ENCODE measurements around the gene TRUB1. TPM values are rescaled to one million over a fixed set of nuclear protein-coding genes. Genes with fewer than 3 reads are reported as not detected.

TRUB1 gene
- total and polyA plus RNA-seq, 8 donors: 2.5 to 9.2 (median 6.5) TPM

DNA sequence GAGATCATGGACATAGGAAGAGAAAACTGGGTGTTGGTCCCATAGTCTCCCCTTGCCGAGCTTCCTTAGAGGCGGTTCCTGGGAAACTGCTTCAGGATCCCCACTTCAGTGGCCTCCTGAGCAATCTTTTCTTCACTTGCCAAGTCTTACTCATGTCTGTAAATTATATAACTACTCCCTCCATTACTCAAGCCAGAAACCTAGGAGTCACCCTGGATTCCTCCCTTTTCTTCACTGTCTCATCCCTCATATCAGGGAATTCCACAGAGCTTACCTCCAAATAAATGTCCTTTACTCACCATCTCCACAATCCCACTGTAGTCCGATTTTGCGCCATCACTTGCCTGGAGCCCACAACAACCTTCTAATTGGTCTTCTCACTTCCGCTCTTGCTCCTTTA is 29.1 kb upstream of the TRUB1 start:
- WGBS, 2 donors: 96% methylated on average over 5 of the region's 5 CpGs
- intact Hi-C loops (cut with DNase I): no loop called here
- ATAC-seq (no peak), FAIRE-seq (no peak), DNase-seq (no peak)
- H3K9me3 ChIP-seq: no peaks in the 10 kb centered on the region
- no peaks in the 10 kb centered on the region for H3K4me1 ChIP-seq
- H3K27me3 ChIP-seq: no peaks in the 10 kb centered on the region
- no peak overlapping the region for H3K27ac ChIP-seq
- no peaks in the 10 kb centered on the region for H3K36me3 ChIP-seq
- no peak overlapping the region for H3K4me3 ChIP-seq
- TF ChIP-seq, protein P1, sequence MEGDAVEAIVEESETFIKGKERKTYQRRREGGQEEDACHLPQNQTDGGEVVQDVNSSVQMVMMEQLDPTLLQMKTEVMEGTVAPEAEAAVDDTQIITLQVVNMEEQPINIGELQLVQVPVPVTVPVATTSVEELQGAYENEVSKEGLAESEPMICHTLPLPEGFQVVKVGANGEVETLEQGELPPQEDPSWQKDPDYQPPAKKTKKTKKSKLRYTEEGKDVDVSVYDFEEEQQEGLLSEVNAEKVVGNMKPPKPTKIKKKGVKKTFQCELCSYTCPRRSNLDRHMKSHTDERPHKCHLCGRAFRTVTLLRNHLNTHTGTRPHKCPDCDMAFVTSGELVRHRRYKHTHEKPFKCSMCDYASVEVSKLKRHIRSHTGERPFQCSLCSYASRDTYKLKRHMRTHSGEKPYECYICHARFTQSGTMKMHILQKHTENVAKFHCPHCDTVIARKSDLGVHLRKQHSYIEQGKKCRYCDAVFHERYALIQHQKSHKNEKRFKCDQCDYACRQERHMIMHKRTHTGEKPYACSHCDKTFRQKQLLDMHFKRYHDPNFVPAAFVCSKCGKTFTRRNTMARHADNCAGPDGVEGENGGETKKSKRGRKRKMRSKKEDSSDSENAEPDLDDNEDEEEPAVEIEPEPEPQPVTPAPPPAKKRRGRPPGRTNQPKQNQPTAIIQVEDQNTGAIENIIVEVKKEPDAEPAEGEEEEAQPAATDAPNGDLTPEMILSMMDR (IDR thresholded peaks at IDR 0.05): no peak

DNA sequence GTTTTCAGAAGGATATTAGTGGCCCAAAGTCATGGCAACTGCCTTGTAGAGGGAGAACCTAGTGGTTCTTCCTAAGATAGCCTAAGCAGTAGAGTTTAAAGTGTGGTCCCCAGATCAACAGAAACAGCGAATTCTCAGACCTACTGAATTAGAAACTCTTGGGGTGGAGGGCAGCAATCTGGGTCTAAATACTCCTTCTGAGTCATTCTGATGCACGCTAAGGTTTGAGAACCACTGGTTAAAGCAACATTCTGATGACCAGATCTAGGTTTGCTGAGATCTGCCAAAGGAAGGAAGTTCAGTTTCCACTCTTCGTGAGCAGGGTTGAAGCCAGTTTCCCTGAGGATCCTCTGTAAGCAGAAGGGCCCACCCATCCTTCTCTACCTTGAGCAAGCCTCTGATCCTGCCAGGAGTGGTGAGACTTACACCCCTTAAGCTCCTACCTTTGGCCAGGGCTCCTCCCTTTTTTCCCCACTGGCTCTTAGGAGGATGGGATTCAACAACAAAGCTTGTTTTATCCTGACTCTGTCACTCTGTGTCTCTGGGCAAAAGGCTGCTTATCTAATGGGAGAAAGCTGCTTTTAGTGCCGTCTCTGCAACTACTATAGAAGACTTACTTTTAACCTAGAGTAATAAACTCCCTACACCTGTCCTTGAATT is 26.8 kb upstream of the TRUB1 start:
- H3K4me1 ChIP-seq: no peaks in the 10 kb centered on the region
- H3K36me3 ChIP-seq: no peaks in the 10 kb centered on the region
- 89 to 90% methylated on average over 4 of the region's 4 CpGs for WGBS, 2 donors
- DNase-seq (no peak), ATAC-seq (no peak), FAIRE-seq (no peak)
- H3K27ac ChIP-seq: no peak overlapping the region
- no peaks in the 10 kb centered on the region for H3K27me3 ChIP-seq
- no peak overlapping the region for H3K4me3 ChIP-seq
- no peaks in the 10 kb centered on the region for H3K9me3 ChIP-seq
- intact Hi-C loops (cut with DNase I): no loop called here
- TF ChIP-seq, protein P1 (IDR thresholded peaks at IDR 0.05): no peak

DNA sequence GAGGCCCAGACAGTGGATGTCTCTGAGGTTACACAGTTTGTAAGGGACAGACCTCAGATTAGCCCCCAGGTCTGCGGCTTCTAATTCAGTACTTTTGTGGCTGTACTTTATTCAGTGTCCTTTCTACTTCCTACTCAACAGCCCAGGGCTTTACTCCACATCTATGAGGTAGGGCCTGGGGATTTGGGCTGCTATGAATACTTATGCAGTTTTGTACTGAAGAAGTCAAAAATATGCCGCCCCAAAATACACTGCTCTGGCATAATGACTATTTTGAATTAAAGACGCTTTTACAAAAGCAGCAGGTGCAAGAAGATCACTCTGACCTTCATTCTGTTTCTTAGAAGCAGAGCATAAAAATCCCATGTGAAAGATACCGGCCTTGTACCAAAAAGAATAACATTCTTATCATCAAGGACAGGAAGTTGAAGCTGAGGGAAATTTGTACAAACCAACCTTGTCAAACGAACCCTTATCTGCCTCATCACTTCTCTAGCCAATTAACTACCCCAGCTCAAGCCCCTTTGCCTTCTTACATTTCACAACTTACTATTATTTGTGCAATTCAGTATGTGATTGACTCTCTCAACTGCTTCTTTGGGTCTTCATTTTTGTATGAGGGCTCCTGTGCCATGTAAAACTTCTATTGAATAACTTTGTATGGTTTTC is 26.1 kb upstream of the TRUB1 start:
- intact Hi-C loops (cut with DNase I): no loop called here
- H3K27ac ChIP-seq: no peak overlapping the region
- WGBS, 2 donors: 58 to 62% methylated on average over 5 of the region's 5 CpGs
- no peaks in the 10 kb centered on the region for H3K9me3 ChIP-seq
- no peaks in the 10 kb centered on the region for H3K4me1 ChIP-seq
- H3K4me3 ChIP-seq: no peak overlapping the region
- TF ChIP-seq, protein P1 (IDR thresholded peaks at IDR 0.05): no peak
- H3K27me3 ChIP-seq: no peaks in the 10 kb centered on the region
- ATAC-seq: no peak
- H3K36me3 ChIP-seq: no peaks in the 10 kb centered on the region
- FAIRE-seq: no peak
- no peak for DNase-seq

DNA sequence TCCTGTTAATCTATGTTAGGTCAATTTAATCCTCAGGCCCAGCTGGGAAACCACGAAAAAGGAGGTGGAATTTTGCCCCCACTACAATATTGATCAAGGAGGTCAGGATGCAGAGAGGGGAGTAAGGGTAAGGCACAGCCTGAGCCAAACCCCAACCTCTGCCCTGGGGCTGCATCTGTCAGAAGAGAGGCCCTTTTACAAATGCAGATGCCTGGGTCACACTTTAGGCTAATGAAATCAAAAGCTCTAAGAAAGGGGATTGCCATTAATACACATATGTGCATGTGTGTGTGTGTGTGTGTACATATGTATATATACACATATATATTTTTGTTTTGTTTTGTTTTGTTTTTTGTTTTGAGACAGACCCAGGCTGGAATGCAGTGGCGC is 25.5 kb upstream of the TRUB1 start:
- intact Hi-C loops (cut with DNase I): no loop called here
- H3K4me3 ChIP-seq: no peak overlapping the region
- no peak overlapping the region for H3K27ac ChIP-seq
- TF ChIP-seq, protein P1 (IDR thresholded peaks at IDR 0.05): no peak
- no peaks in the 10 kb centered on the region for H3K27me3 ChIP-seq
- 63 to 67% methylated on average over 2 of the region's 2 CpGs for WGBS, 2 donors
- FAIRE-seq (no peak), ATAC-seq (no peak), DNase-seq (no peak)
- no peaks in the 10 kb centered on the region for H3K36me3 ChIP-seq
- H3K4me1 ChIP-seq: no peaks in the 10 kb centered on the region
- no peaks in the 10 kb centered on the region for H3K9me3 ChIP-seq

DNA sequence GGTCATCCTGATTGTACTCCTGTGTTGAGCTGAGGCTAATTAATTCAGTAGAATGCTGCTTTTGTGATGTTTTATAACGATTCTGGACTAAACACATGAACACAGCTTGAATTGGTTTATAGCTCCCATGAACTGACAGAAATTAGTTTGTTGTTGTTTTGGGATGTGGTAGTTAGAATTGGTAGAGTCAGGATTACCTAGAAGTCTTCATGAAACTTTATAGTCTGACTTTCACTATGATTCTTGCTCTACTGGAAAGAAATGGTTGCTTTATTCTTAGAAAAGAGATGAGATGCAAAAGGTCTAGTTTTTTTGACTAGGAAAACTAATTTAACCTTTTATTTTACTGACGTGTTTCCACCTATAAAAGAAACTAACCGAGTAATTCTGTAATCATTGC is 23.4 kb upstream of the TRUB1 start:
- TF ChIP-seq, protein P1 (IDR thresholded peaks at IDR 0.05): no peak
- ATAC-seq (no peak), FAIRE-seq (no peak), DNase-seq (no peak)
- H3K27me3 ChIP-seq: no peaks in the 10 kb centered on the region
- intact Hi-C loops (cut with DNase I): no loop called here
- no peaks in the 10 kb centered on the region for H3K36me3 ChIP-seq
- 65 to 66% methylated on average over 3 of the region's 3 CpGs for WGBS, 2 donors
- no peaks in the 10 kb centered on the region for H3K9me3 ChIP-seq
- no peaks in the 10 kb centered on the region for H3K4me1 ChIP-seq
- no peak overlapping the region for H3K4me3 ChIP-seq
- no peak overlapping the region for H3K27ac ChIP-seq

Data from pancreas (tissue), 10 donors.